ENCODE results near the gene CDCA4.

DNA sequence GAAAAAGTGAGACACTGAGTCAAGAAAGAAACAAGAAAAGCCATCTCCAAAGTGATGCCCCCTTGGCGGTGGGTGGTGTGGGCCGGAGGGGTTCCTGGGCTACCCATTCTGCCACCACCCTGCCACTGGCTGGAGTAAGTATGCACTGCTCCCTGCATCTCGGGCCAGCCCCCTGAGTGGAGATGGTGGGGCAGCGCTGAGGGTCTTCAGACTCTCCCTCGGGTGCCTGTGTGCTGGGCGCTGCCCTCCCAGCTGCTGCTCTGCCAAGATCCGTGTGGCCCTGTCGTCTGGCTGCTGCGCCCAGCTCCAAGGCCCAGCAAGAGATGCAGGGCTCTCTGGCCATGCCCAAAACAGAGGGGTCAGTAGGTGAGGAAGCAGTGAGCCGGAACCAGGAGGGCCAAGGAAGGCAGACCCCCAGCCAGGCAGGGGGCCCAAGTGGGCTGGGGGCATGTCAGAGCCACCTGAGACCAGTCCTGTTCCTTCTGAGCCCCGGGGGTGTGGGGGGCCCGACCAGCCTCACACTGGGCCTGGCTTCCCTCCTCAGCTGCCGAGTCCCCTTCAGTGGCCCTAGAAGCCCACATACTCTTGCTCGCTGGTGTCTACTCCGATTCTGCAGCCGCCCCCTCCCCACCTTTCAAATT lies 39.2 kb upstream of the CDCA4 start:
- TF ChIP-seq, protein P1, sequence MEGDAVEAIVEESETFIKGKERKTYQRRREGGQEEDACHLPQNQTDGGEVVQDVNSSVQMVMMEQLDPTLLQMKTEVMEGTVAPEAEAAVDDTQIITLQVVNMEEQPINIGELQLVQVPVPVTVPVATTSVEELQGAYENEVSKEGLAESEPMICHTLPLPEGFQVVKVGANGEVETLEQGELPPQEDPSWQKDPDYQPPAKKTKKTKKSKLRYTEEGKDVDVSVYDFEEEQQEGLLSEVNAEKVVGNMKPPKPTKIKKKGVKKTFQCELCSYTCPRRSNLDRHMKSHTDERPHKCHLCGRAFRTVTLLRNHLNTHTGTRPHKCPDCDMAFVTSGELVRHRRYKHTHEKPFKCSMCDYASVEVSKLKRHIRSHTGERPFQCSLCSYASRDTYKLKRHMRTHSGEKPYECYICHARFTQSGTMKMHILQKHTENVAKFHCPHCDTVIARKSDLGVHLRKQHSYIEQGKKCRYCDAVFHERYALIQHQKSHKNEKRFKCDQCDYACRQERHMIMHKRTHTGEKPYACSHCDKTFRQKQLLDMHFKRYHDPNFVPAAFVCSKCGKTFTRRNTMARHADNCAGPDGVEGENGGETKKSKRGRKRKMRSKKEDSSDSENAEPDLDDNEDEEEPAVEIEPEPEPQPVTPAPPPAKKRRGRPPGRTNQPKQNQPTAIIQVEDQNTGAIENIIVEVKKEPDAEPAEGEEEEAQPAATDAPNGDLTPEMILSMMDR (IDR thresholded peaks at IDR 0.05; ENCODE audit: poor library complexity, severe bottlenecking): no peak
- TF ChIP-seq TAF1 (IDR thresholded peaks at IDR 0.05; ENCODE audit: low read depth) (no peak), MXI1 (conservative IDR thresholded peaks at IDR 0.05; ENCODE audit: poor library complexity, severe bottlenecking) (no peak), RAD21 (conservative IDR thresholded peaks at IDR 0.05) (no peak), EZH2 (IDR thresholded peaks at IDR 0.05; ENCODE audit: borderline replicate concordance, insufficient read depth, low read length, poor library complexity, severe bottlenecking) (no peak), SMC3 (conservative IDR thresholded peaks at IDR 0.05; ENCODE audit: poor library complexity) (no peak), POLR2AphosphoS5 (IDR thresholded peaks at IDR 0.05) (no peak)

All from neural cell (in vitro differentiated cells).